Dedifferentiated amniotic fluid mesenchymal stem cell (primary cell): ENCODE measurements around the gene POLR3E.

Source experiments
- DNase-seq: peaks from one replicate; pipeline ENCODE4 v3.0.0-alpha.2; 2016; ENCODE audit errors: extremely low spot score

POLR3E gene, protein sequence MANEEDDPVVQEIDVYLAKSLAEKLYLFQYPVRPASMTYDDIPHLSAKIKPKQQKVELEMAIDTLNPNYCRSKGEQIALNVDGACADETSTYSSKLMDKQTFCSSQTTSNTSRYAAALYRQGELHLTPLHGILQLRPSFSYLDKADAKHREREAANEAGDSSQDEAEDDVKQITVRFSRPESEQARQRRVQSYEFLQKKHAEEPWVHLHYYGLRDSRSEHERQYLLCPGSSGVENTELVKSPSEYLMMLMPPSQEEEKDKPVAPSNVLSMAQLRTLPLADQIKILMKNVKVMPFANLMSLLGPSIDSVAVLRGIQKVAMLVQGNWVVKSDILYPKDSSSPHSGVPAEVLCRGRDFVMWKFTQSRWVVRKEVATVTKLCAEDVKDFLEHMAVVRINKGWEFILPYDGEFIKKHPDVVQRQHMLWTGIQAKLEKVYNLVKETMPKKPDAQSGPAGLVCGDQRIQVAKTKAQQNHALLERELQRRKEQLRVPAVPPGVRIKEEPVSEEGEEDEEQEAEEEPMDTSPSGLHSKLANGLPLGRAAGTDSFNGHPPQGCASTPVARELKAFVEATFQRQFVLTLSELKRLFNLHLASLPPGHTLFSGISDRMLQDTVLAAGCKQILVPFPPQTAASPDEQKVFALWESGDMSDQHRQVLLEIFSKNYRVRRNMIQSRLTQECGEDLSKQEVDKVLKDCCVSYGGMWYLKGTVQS

GRCh38 chr16:22297114-22297870 is at the start of gene POLR3E:
TSS of gene POLR3E (plus strand) at chr16:22297409. CDS start at chr16:22302969, 5,560 bp downstream.
- peak; percentile 97 for DNase-seq

DNA sequence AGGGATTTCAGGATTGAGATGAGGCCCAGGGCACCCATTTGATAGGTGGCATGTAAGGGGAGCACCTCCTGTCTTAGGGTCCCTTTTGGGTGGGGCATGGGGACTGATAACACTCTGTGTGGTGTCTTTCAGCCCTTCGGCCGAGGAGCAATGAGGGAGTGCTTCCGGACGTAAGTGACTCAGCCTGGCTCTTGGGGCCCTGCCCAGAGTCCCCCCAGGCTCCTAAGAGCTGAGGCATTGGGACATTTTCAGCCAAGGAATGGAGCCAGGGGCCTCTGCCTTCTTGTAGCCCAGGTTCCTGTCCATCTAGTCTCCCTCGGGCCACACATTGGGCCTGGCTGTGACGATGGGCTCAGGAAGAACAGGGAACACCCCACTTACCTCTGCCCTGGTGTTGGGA is 46.7 kb upstream of the POLR3E start:
- DNase-seq: no peak

- DNase-seq: no peak
Observed at GRCh38 chr16:22252317-22252716, 44.9 kb upstream of the POLR3E start.

- no peak for DNase-seq
Observed at GRCh38 chr16:22253272-22253671, 43.9 kb upstream of the POLR3E start.

DNA sequence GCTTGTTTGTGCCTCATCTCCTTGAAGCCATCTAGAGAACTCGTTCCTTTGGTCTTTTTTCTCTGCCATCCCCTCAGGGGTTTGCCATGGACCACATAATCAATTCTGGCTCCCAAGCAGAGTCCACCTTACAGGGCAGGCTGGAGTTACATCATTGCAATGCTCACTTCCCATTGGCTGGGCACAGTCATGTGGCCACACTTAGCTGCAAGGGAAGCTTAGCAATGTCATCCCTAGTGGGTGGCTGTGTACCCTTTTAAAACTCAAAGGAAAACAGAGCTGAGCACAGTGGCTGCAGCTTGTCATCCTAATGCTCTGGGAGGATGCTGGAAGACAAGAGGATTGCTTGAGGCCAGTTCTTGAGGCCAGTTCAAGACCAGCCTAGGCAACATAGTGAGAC is 41.9 kb upstream of the POLR3E start:
- DNase-seq: no peak

DNA sequence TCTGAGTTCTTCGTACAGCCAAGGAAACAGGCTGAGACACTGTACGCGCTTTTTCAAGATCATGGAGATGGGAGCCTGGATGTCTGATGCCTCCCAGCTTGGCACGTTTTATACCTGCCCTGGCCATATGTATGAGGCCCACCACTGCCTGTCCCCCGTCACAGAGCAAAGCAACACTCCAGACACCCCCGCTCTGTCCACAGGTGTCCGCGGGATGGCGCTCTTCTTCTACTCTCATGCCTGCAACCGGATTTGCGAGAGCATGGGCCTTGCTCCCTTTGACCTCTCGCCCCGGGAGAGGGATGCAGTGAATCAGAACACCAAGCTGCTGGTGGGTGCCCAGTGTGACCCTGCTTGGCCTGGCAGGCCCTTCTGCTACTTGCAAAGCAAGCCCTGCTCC is 39.8 kb upstream of the POLR3E start:
- DNase-seq: no peak

DNA sequence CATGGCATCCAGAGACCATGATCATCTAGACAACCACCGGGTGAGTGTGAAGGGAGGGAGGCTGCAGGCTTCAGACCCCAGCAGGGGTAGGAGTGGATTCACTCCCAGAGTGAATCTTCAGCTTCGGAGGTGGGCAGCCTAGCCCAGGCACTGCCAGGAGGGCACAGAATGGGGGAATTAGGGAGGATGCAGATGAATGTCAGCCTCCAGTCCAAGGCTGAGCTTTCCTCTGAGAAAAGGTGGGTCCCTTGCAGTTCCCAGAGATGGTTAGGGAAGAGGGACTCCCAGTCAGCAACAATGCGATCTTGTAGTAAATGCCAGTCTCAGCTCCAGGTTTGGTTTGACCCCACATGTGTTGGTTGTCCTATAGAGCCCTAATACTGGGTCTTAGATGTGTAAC is 36.7 kb upstream of the POLR3E start:
- DNase-seq: no peak

- no peak for DNase-seq
Observed at GRCh38 chr16:22262460-22262859, 34.7 kb upstream of the POLR3E start.

DNA sequence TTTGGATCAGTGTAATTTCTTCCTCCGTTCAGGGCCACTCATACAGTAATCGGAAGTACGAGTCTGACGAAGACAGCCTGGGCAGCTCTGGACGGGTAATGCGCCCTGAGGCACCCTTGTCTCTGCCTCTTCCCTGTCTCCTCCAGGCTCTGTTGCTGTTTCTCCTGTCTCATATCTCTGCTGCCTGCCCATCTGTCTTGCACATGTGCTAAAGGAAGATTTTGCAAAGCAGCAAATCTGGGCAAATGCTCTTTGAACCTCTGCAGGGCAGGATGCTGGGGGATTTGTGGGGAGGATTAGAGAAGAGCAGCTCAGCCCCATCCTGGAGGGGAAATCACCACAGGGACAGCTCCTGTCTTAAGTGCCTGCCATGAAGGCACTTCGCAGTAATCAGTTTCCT is 32.4 kb upstream of the POLR3E start:
- no peak for DNase-seq

DNA sequence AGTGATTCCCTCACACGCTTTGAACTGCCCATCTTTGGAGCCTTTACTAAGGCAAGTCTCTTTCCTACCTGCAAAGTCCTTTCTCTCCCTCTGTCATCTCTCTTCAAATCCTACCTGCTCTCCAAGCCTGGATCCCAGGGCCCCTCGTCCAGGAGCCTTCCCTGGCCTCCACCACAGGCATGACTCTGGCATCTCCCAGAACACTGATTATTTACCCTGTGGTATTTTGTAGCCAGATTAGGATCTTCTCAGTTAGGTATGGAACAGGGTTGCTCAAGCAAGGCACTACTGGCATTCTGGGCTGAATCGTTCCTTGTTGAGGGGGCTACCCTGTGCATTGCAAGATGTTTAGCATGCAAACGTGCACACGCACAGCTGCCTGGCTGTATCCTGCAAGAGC is 31.9 kb upstream of the POLR3E start:
- DNase-seq: no peak

DNA sequence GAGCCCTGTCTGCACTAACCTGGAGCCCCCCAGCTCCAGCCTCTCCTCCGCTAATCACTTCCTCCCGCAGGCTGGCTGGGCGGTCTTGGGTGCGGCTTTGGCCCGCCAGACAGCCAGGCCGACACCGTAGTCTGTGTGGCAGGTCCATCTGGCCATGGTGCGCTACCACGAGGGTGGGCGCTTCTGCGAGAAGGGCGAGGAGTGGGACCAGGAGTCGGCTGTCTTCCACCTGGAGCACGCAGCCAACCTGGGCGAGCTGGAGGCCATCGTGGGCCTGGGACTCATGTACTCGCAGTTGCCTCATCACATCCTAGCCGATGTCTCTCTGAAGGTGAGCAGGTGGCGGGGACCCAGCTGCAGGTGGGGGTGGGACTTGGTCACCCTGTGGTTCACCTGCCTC is 30.7 kb upstream of the POLR3E start:
- DNase-seq: no peak

GRCh38 chr16:22267764-22268163 is 29.4 kb upstream of the POLR3E start:
- DNase-seq: no peak

GRCh38 chr16:22270525-22270924 is 26.7 kb upstream of the POLR3E start:
- DNase-seq: no peak

DNA sequence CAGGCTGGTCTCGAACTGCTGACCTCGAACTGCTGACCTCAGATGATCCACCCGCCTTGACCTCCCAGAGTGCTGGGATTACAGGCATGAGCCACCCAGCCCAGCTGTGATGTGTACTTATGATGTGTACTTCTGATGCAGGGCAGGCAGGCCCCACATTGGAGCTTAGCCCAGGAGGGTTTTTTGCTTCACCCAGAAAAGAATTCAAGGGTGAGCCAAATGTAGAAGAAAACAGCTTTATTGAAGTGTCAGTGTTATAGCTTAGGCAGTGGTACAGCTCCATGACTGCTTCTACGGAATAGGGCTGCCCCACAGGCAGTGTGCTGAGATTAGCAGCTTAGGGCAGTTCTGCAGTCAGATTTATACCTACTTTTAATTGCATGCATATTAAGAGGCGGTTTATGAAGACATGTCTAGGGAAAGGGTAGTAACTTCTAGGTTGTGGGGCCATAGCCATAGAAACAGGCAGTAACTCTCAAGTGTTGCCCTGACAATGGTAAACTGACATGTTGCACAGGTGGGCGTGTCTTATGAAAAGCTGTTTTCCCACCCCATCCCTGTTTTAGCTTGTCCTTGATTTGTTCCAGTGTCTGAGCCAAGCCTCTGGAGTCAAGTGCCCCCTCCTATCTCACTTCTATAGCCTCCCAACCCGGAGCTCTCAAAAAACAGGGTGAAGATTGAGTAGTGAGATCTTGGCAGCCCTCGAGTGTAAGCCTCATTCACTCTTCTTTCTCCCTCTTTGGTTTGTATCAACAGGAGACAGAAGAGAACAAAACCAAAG is 24.1 kb upstream of the POLR3E start:
- DNase-seq: no peak

DNA sequence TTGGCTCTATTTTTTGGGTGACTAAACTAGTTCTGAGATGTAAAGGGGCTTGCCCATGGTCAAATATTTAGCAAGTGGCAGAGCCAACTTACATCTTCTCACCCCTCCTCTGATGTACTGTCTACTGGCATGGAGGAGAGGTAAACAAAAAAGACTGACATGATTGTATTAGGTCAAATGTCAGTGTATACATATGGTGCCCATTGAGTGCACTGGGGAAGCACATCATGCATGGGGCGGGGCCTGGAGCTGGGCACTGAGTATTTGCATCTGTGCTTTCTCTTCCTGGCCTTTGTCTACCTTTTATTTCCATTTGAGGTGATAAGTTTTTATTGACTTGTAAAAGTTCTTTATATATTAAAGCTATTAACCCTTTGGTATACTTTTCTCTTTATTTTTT is 22.3 kb upstream of the POLR3E start:
- no peak for DNase-seq

DNA sequence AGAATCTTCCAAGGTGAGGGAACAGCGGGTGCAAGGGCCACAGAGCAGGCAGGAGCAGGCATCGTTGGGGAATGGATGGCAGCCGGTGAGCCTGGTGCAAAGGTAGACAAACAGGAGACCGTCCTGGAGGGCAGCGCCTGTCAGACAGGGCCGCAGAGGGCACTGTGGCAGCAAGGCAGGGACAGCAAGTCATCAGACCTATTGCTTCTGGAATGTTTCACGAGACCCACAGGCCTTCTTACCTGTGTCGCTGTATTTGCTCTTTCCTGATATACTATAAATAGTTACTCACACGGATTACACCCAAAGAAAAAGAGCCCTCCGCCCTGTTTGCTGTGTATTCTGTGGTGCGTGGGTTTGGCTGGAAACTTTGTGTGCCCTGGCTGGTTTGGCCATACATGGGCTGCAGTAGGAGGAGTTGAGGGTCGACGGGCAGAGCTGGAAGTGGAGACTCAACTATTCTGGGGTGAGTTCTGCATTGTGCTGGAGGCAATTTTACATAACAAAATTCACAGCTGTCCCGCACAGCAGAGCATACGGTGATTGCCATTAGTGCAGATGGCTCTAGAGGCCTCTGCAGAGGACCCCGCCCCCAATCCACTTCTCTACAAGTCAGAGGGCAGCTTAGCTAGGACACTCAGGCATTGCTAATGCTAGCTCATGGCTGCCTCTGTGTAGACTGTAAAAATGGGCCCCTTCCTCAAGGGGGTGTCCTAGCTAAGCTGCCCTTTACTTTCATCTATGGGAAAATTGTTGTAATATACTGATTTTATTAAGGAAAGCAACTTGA is 18.6 kb upstream of the POLR3E start:
- no peak for DNase-seq

GRCh38 chr16:22282254-22282892 is 14.8 kb upstream of the POLR3E start:
- DNase-seq: no peak

- DNase-seq: peak; percentile 20
Observed at GRCh38 chr16:22284637-22285036, 12.6 kb upstream of the POLR3E start.

GRCh38 chr16:22285080-22285479 is 12.1 kb upstream of the POLR3E start:
- DNase-seq: no peak

GRCh38 chr16:22291020-22291419 is 6.2 kb upstream of the POLR3E start:
- DNase-seq: no peak
